Adipose tissue (tissue), 3 donors: ENCODE data around the gene SMAD3. TPM values are rescaled to one million over a fixed set of nuclear protein-coding genes. Genes with fewer than 3 reads are reported as not detected.
"Not testable (repeated sequence)": the region's sequence is repeated elsewhere in the genome, so short reads cannot be mapped to it uniquely, and the experiment has no call there.

Experiments used
- H3K27ac ChIP-seq: one replicate; pipeline ENCODE4 v1.5.1; 2013; ENCODE audit warnings: low read depth, low read length
- WGBS, 3 donors: extraction: QIAGEN DNeasy Blood & Tissue Kit; methylation state at CpG; one replicate each; pipeline ENCODE4 v1.1.7; 2013; 5-methylcytosine and 5-hydroxymethylcytosine counted together
- polyA plus RNA-seq, 3 donors: library from polyadenylated mRNA; stranded (reverse); fragments of 200-250 nt; gene quantifications; one replicate each; pipeline ENCODE4 v1.2.3, GENCODE V29; 2013
- donor health status: healthy with polysubstance abuse.
- donor health status: Bipolar disorder and iron deficiency.
- donor health status: healthy.

The SMAD3 gene
- polyA plus RNA-seq = 10 to 100 TPM in 2 of 3 donors, 1 to 10 TPM in 1; 8.5 to 45.3 (median 27.7) TPM

DNA sequence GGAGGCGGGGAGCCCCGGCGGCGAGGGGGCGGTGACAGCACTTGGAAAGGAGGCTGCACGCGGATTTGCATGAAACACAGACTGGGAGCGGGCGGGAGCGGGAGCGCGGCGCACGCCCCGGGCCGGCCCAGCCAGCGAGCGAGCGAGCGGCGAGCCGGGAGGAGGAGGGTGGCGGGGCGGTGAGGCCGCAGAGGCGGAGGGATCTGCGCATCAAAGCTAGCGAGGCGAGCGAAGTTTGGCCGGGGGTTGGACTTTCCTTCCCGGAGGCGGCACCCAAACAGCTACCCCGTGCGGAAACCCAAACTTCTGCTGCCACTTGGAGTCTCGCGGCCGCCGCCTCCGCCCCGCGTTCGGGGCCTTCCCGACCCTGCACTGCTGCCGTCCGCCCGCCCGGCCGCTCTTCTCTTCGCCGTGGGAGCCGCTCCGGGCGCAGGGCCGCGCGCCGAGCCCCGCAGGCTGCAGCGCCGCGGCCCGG is at the start of gene SMAD3:
SMAD3 (plus strand) TSS at position 72 of the 475 bp plus-strand sequence. CDS start 553 bp downstream, outside the sequence.
- WGBS, 3 donors = 0 to 1% (median 1%) methylated on average over 47 to 63 of the region's 63 CpGs
- H3K27ac ChIP-seq = peak within 1 kb of the TSS; percentile 28

DNA sequence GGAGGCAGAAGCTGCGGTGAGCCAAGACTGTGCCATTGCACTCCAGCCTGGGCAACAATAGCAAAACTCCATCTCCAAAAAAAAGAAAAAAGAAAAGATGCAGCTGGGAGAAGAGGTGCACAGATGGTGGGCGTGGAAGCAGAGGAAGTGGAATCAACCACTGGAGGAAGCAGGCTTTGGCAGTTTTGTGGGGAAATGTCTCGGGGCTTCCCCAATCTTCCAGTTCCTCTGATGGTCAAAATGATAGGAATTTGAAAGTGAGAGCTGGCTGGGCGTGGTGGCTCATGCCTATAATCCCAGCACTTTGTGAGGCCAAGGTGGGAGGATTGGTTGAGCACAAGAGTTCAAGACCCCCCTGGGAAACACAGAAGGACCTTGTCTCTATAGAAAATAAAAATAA is 48.1 kb upstream of the SMAD3 start:
- H3K27ac ChIP-seq = no peak overlapping the region
- 52 to 78% (median 52%) methylated on average over 4 of the region's 4 CpGs for WGBS, 3 donors

DNA sequence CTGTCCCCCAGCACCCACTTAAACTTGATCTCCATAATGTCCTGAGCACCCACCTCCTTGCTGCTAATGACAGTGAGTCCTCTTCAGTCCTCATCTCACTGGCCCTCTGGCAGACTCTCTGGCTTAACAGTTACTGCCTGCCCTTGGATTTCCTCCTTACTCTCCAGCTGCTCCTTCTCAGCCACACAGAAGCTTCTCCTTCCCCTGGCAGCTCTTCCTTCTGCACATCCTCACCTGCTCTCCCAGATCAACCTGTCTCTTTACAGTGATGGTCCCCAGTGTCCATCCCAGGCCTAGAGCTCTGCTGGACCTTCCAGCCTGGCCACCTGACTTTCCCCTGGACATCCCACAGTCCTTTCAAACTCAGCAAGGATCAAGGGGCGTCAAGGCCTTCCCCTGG is 47.4 kb upstream of the SMAD3 start:
- WGBS, 3 donors = 87 to 92% (median 92%) methylated on average over 1 of the region's 1 CpG
- no peak overlapping the region for H3K27ac ChIP-seq

- H3K27ac ChIP-seq = no peak overlapping the region
- 81 to 86% (median 83%) methylated on average over 10 of the region's 10 CpGs for WGBS, 3 donors
These were observed 47.0 kb upstream of the SMAD3 start for GRCh38 chr15:67018441-67018840.

DNA sequence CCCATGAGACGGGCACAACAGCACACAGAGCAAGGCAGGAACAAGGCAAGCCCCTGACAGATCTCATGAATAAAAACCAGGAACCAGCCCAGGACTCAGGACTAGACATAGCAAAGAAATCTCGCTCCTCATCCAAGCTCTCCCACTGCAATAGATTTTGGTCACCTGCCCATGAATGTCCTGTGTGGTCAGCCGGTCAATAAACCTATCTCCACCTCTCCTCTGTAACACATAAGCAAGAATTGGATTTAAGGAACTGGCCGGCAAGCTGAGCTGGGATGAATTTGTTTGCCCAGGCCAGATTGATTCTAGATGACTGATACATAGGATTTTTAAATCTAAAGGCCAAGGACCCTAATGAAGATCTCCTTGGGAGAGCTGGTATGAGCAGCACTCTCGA is 46.3 kb upstream of the SMAD3 start:
- whole genome bisulfite sequencing, 3 donors = 90 to 95% (median 95%) methylated on average over 5 of the region's 5 CpGs
- no peak overlapping the region for H3K27ac ChIP-seq

DNA sequence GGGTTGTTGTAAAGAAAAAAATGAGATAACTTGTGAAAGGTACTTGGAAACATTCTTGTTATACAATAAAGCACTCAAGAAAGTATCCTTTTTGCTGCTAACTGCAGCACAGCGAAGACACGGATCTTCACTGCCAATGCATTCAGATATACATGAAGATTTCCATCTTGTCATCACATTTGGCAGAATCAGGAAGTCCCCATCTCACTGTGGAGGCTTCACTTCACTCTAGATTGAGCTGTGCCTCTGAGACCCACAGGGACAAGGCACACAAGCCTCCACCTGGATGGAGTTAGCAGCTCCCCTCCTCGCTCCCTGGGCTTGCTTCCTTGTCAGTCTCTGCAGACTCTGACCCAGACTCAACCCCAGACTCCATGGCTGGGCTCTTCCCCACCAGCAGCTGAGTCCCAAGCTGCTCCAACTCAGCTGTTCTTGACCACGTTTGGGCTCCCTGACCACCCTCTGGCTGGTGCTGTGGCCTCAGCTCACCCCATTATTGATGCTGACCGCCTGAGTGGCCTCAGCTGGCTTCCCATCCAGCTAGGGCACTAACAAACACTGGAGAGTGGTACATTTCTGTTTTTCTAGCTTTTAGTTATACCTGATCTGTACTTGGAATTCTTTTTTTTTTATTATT is 45.4 kb upstream of the SMAD3 start:
- no peak overlapping the region for H3K27ac ChIP-seq
- WGBS, 3 donors = 66 to 79% (median 67%) methylated on average over 5 of the region's 5 CpGs

DNA sequence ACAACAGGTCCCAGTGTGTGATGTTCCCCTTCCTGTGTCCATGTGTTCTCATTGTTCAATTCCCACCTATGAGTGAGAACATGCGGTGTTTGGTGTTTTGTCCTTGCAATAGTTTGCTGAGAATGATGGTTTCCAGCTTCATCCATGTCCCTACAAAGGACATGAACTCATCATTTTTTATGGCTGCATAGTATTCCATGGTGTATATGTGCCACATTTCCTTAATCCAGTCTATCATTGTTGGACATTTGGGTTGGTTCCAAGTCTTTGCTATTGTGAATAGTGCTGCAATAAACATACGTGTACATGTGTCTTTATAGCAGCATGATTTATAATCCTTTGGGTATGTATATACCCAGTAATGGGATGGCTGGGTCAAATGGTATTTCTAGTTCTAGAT is 44.7 kb upstream of the SMAD3 start:
- WGBS, 3 donors = 95 to 100% (median 97%) methylated on average over 1 to 2 of the region's 2 CpGs
- not testable (repeated sequence) for H3K27ac ChIP-seq

GRCh38 chr15:67021455-67021854 is 43.9 kb upstream of the SMAD3 start:
- H3K27ac ChIP-seq = no peak overlapping the region

GRCh38 chr15:67022587-67023105 is 42.8 kb upstream of the SMAD3 start:
- H3K27ac ChIP-seq = no peak overlapping the region

DNA sequence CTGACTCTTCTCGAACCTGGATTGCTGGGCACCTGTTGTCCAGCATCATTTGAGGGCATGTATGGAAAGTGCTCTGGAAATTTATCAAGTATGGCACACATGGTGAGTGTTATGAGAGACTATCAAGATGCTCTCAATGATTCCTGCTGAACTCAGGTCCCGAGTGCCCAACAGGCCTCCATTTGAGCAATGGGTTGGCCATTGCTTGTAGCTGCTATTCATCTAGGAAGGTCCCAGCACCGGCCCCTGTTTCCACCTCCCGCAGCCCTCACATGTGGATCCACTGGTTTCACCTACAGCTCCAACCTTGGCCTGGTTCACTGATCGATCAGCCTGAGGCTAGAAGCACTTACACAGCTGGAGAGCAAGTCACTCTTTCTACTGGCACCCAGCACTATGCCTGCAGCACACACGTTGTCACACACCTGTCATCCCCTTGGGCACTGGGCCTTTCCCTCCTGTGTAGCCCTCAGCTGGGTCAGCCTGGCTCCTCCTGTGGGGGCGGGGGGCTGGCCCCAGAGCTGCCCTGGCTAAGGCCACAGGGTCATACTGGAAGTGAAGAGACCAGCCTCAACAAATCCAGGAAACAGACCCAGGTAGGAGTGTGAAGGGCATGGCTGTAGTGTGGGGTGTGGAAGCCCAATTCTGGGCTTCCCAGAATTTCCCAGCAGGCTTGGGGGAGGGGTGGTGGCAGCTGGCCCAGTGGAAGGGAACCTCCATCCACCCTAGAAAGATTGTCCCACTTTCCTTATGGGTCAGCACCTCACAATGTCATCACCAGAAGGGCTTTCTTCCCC is 41.7 kb upstream of the SMAD3 start:
- WGBS, 3 donors = 52 to 91% (median 90%) methylated on average over 7 of the region's 7 CpGs
- H3K27ac ChIP-seq = no peak overlapping the region

DNA sequence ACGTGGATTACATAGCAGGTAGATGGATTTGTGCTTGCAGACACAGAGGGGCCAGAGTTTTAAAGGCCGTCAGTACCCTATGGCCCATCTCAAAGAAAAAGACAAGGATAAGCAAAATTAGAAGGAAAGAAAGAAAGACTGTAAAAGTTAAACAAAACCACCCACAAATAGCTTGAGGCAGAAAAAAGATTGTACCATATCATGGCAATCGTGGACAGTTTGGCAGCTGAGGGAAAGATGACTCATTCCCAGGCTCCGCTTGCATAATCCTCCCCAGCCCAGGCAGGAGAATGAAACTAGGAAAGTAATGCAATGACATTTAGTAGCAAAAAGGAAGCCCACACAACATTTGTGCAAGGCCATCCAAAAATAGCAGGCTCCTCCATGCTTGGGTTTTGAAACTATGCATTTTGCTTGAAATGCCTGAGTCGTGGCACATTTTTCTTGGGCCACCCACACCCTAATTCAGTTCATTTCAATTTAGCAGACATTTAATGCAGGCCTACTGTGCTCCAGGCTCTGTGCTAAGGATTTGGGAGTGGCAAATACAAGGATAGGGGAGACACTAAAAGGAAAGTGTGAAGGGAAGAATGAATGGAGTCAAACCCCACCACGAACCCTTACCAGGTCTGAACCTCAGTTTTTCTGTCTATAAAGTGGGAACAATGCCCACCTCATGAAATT is 40.9 kb upstream of the SMAD3 start:
- H3K27ac ChIP-seq = no peak overlapping the region
- 14 to 23% (median 23%) methylated on average over 6 of the region's 6 CpGs for WGBS, 3 donors

- 38 to 57% (median 52%) methylated on average over 3 of the region's 3 CpGs for WGBS, 3 donors
These were observed 40.4 kb upstream of the SMAD3 start for GRCh38 chr15:67024998-67025368.

GRCh38 chr15:67025719-67026609 is 39.4 kb upstream of the SMAD3 start:
- 27 to 35% (median 32%) methylated on average over 9 of the region's 9 CpGs for WGBS, 3 donors
- H3K27ac ChIP-seq = no peak overlapping the region

More at GRCh38 chr15:67024998-67025368, 40.4 kb upstream of the SMAD3 start:
- no peak overlapping the region for H3K27ac ChIP-seq

DNA sequence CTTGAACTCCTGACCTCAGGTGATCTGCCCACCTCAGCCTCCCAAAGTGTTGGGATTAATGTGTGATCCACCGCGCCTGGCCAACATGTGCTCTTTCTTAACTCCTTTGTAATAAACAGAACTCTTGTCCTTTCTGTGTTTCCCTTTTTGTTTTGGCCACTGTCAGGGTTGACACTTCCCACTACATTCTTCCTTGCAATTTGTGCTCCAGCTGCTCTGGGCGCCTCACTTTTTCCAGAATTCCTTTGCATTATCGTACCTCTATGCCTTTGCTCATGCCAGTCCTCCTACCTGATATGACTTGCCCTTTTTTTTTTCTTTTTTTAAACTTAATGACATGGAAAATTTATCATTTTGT is 38.8 kb upstream of the SMAD3 start:
- no peak overlapping the region for H3K27ac ChIP-seq

GRCh38 chr15:67028440-67028839 is 37.0 kb upstream of the SMAD3 start:
- WGBS, 3 donors = 86 to 89% (median 88%) methylated on average over 3 of the region's 3 CpGs
- not testable (repeated sequence) for H3K27ac ChIP-seq

More for the DNA sequence above, 38.8 kb upstream of the SMAD3 start:
- WGBS, 3 donors = 55 to 76% (median 59%) methylated on average over 4 of the region's 4 CpGs

- no peak overlapping the region for H3K27ac ChIP-seq
These were observed 35.2 kb upstream of the SMAD3 start for GRCh38 chr15:67030036-67030762.

GRCh38 chr15:67031331-67031730 is 34.1 kb upstream of the SMAD3 start:
- H3K27ac ChIP-seq = no peak overlapping the region

More at GRCh38 chr15:67030036-67030762, 35.2 kb upstream of the SMAD3 start:
- 45 to 90% (median 87%) methylated on average over 5 of the region's 5 CpGs for WGBS, 3 donors

- 78 to 89% (median 86%) methylated on average over 3 of the region's 3 CpGs for WGBS, 3 donors
- H3K27ac ChIP-seq = no peak overlapping the region
These were observed 32.8 kb upstream of the SMAD3 start for GRCh38 chr15:67032608-67033007.
